Measurements from ENCODE around the gene TUBD1. TPM values are rescaled to one million over a fixed set of nuclear protein-coding genes. Genes with fewer than 3 reads are reported as not detected.

TUBD1 gene
- total RNA-seq, 2 experiments from 2014 or later = 7.9 to 11.1 TPM

GRCh38 chr17:59899099-59899498 lies 6.4 kb upstream of the TUBD1 start:
- no peaks in the 10 kb centered on the region for H3K27me3 Mint-ChIP-seq
- H3K9me3 Mint-ChIP-seq = no peaks in the 10 kb centered on the region
- H3K36me3 Mint-ChIP-seq (ENCODE audit: low read depth) = peaks cover 25% of the 10 kb centered on the region
- intact Hi-C loops (cut with micrococcal nuclease) = no loop called here
- H3K4me3 Mint-ChIP-seq = no peak overlapping the region
- H3K27ac Mint-ChIP-seq = no peak overlapping the region
- peak; percentile 33 for TF ChIP-seq CTCF (IDR thresholded peaks at IDR 0.05)
- peaks cover 48% of the 10 kb centered on the region for H3K4me1 Mint-ChIP-seq (ENCODE audit: low read depth)
- ATAC-seq (peak; percentile 81), DNase-seq (no peak)
- ChIA-PET CTCF (interaction anchor here (1.3 to 3.9 kb wide), 5 partner anchors 13 to 187 kb away, joined by 3 to 16 read pairs (median 4); no protein-coding TSS in a partner anchor), POLR2A (interaction anchor here (0.8 kb wide), 1 partner anchor 29 kb away, joined by 3 read pairs; no protein-coding TSS in a partner anchor)

GRCh38 chr17:59897090-59897489 lies 4.3 kb upstream of the TUBD1 start:
- Mint-ChIP-seq H3K4me1 (ENCODE audit: low read depth) (peaks cover 36% of the 10 kb centered on the region), H3K9me3 (no peaks in the 10 kb centered on the region), H3K36me3 (ENCODE audit: low read depth) (peaks cover 26% of the 10 kb centered on the region), H3K27ac (no peak overlapping the region), H3K27me3 (no peaks in the 10 kb centered on the region), H3K4me3 (no peak overlapping the region)
- ATAC-seq (no peak), DNase-seq (no peak)
- ChIA-PET POLR2A (no interaction called here), CTCF (no interaction called here)
- TF ChIP-seq CTCF (IDR thresholded peaks at IDR 0.05) = no peak
- intact Hi-C loops (cut with micrococcal nuclease) = no loop called here

GRCh38 chr17:59893676-59894100 lies 945 bp upstream of the TUBD1 start:
- DNase-seq (no peak), ATAC-seq (no peak)
- H3K4me1 Mint-ChIP-seq (ENCODE audit: low read depth) = peaks cover 39% of the 10 kb centered on the region
- POLR2A ChIA-PET = interaction anchor here (0.7 to 3.9 kb wide), 22 partner anchors 9 to 323 kb away, joined by 3 to 23 read pairs (median 4); partner anchors contain the start of genes PTRH2 and VMP1
- peaks cover 26% of the 10 kb centered on the region for H3K36me3 Mint-ChIP-seq (ENCODE audit: low read depth)
- intact Hi-C loops (cut with micrococcal nuclease) = no loop called here
- H3K27ac Mint-ChIP-seq = peak overlapping the region; percentile 98
- CTCF ChIA-PET = interaction anchor here (1.6 to 2.9 kb wide), 3 partner anchors 20 to 145 kb away, joined by 3 to 11 read pairs (median 9); no protein-coding TSS in a partner anchor
- H3K4me3 Mint-ChIP-seq = peak overlapping the region; percentile 93
- TF ChIP-seq CTCF (IDR thresholded peaks at IDR 0.05) = no peak
- H3K27me3 Mint-ChIP-seq = no peaks in the 10 kb centered on the region
- H3K9me3 Mint-ChIP-seq = no peaks in the 10 kb centered on the region

- Mint-ChIP-seq H3K4me1 (ENCODE audit: low read depth) (peaks cover 40% of the 10 kb centered on the region), H3K4me3 (peak overlapping the region; percentile 93), H3K27ac (peak overlapping the region; percentile 92), H3K36me3 (ENCODE audit: low read depth) (peaks cover 29% of the 10 kb centered on the region), H3K9me3 (no peaks in the 10 kb centered on the region), H3K27me3 (no peaks in the 10 kb centered on the region)
- no peak for ATAC-seq
- CTCF ChIA-PET = interaction anchor here (1.1 to 2.9 kb wide), 5 partner anchors 17 to 144 kb away, joined by 3 to 11 read pairs (median 6); no protein-coding TSS in a partner anchor
- POLR2A ChIA-PET = interaction anchor here (0.5 to 3.9 kb wide), 18 partner anchors 17 to 274 kb away, joined by 3 to 23 read pairs (median 4); partner anchors contain the start of genes CLTC, PTRH2 and VMP1
- no peak for DNase-seq
- no peak for TF ChIP-seq CTCF (IDR thresholded peaks at IDR 0.05)
- intact Hi-C loops (cut with micrococcal nuclease) = no loop called here
Measured at GRCh38 chr17:59892251-59892923, 356 bp downstream of the TUBD1 start.

- peak overlapping the region; percentile 61 for H3K4me3 Mint-ChIP-seq
- no peaks in the 10 kb centered on the region for H3K9me3 Mint-ChIP-seq
- ChIA-PET POLR2A (interaction anchor here (0.8 to 1.1 kb wide), 2 partner anchors 31 to 183 kb away, joined by 3 read pairs; partner anchors contain the start of gene VMP1), CTCF (interaction anchor here (0.8 to 2.9 kb wide), 3 partner anchors 9 to 146 kb away, joined by 3 to 11 read pairs (median 6); no protein-coding TSS in a partner anchor)
- peaks cover 30% of the 10 kb centered on the region for H3K36me3 Mint-ChIP-seq (ENCODE audit: low read depth)
- intact Hi-C loops (cut with micrococcal nuclease) = no loop called here
- H3K27ac Mint-ChIP-seq = peak overlapping the region; percentile 68
- peaks cover 34% of the 10 kb centered on the region for H3K4me1 Mint-ChIP-seq (ENCODE audit: low read depth)
- no peak for DNase-seq
- H3K27me3 Mint-ChIP-seq = no peaks in the 10 kb centered on the region
- TF ChIP-seq CTCF (IDR thresholded peaks at IDR 0.05) = no peak
- ATAC-seq = no peak
Measured at GRCh38 chr17:59890720-59891119, 2.0 kb downstream of the TUBD1 start.

Data from activated CD8-positive, alpha-beta T cell treated with anti-CD3 and anti-CD28 coated beads for 36 hours (primary cell).